Thoracic aorta (tissue), 2 donors: ENCODE measurements around the gene ZNF587B. TPM values are rescaled to one million over a fixed set of nuclear protein-coding genes. Genes with fewer than 3 reads are reported as not detected.
"Not testable (repeated sequence)": the region's sequence is repeated elsewhere in the genome, so short reads cannot be mapped to it uniquely, and the experiment has no call there.

ENCODE experiments used
- ATAC-seq: fragments of 150-250 bp; one replicate; pipeline ENCODE4 v1.8.0; 2017; ENCODE audit warnings: low read depth; ENCODE audit not compliant: insufficient number of reproducible peaks, low FRiP score
- DNase-seq: peaks from one replicate; pipeline ENCODE4 v3.0.0-alpha.2; 2020; ENCODE audit warnings: low spot score
- H3K27ac ChIP-seq, 2 donors: fragments of 200-600 bp; sonication (generic); 1 replicate in 1 of 2; 2 replicates in 1 of 2; pipeline ENCODE4 v1.5.1; 2016; ENCODE audit warnings: mild to moderate bottlenecking in 2 of 2, moderate library complexity in 2 of 2
- H3K27me3 ChIP-seq: fragments of 200-600 bp; sonication (generic); replicated peaks from 2 replicates; pipeline ENCODE4 v1.6.0; 2016; ENCODE audit warnings: mild to moderate bottlenecking; ENCODE audit not compliant: insufficient read depth
- H3K36me3 ChIP-seq: fragments of 200-600 bp; sonication (generic); one replicate; pipeline ENCODE4 v1.5.1; 2016
- H3K4me1 ChIP-seq, 2 donors: fragments of 200-600 bp; sonication (generic); 1 replicate in 1 of 2; 2 replicates in 1 of 2; pipeline versions ENCODE4 v1.5.1 to v1.6.0; 2016; ENCODE audit warnings: low read depth in 2 of 2, mild to moderate bottlenecking in 1 of 2; ENCODE audit not compliant: control insufficient read depth in 1 of 2
- H3K4me3 ChIP-seq: fragments of 200-600 bp; sonication (generic); 2 replicates; pipeline ENCODE4 v1.5.1; 2016; ENCODE audit warnings: mild to moderate bottlenecking
- H3K9me3 ChIP-seq: fragments of 200-600 bp; sonication (generic); 2 replicates; pipeline ENCODE4 v1.5.1; 2016
- CTCF ChIP-seq: fragments of 200-600 bp; sonication (generic); IDR thresholded peaks from one replicate; pipeline ENCODE4 v1.5.1; 2019; ENCODE audit warnings: antibody characterized with exemption
- total RNA-seq, 2 donors: library from RNA; depleted of rRNA; stranded (reverse); fragments of >200 nt; gene quantifications; one replicate each; pipeline versions ENCODE4 v1.1.0 to v1.2.3, GENCODE V29; 2016

The ZNF587B gene
- total RNA-seq, 2 donors from 2014 or later, result 11.9 to 35.8 TPM

GRCh38 chr19:57872450-57872849 is 42.4 kb downstream of the ZNF587B start:
- no peak overlapping the region for H3K4me3 ChIP-seq
- no peaks in the 10 kb centered on the region for H3K4me1 ChIP-seq
- H3K9me3 ChIP-seq, result peaks cover 80% of the 10 kb centered on the region
- H3K27ac ChIP-seq, result no peak overlapping the region
- H3K27me3 ChIP-seq, result no peaks in the 10 kb centered on the region
- no peak for DNase-seq
- no peak for TF ChIP-seq CTCF
- ATAC-seq, result no peak
- H3K36me3 ChIP-seq, result peaks cover 10% of the 10 kb centered on the region

GRCh38 chr19:57873883-57874799 is 44.0 kb downstream of the ZNF587B start:
- not testable (repeated sequence) for H3K4me3 ChIP-seq, H3K27ac ChIP-seq, ATAC-seq, H3K36me3 ChIP-seq, H3K4me1 ChIP-seq, H3K27me3 ChIP-seq, DNase-seq
- peaks cover 67% of the 10 kb centered on the region for H3K9me3 ChIP-seq

- Histone ChIP-seq H3K4me3 (no peak overlapping the region), H3K27me3 (no peaks in the 10 kb centered on the region), H3K4me1 (no peaks in the 10 kb centered on the region), H3K27ac (no peak overlapping the region), H3K9me3 (no peaks in the 10 kb centered on the region), H3K36me3 (no peaks in the 10 kb centered on the region)
- DNase-seq (no peak), ATAC-seq (no peak)
- TF ChIP-seq CTCF, result no peak
Observed at GRCh38 chr19:57886046-57886445, 55.9 kb downstream of the ZNF587B start.

- Histone ChIP-seq H3K4me3 (peak overlapping the region; percentile 76), H3K36me3 (no peaks in the 10 kb centered on the region), H3K4me1 (no peaks in the 10 kb centered on the region), H3K27me3 (no peaks in the 10 kb centered on the region), H3K9me3 (no peaks in the 10 kb centered on the region), H3K27ac (no peak overlapping the region)
- ATAC-seq, result no peak
- DNase-seq, result no peak
- no peak for TF ChIP-seq CTCF
Observed at GRCh38 chr19:57887195-57887941, 57.3 kb downstream of the ZNF587B start.

GRCh38 chr19:57888107-57888559 is 58.0 kb downstream of the ZNF587B start:
- TF ChIP-seq CTCF, result no peak
- Histone ChIP-seq H3K36me3 (no peaks in the 10 kb centered on the region), H3K27ac (no peak overlapping the region), H3K4me1 (no peaks in the 10 kb centered on the region), H3K9me3 (no peaks in the 10 kb centered on the region), H3K4me3 (peak overlapping the region; percentile 76), H3K27me3 (no peaks in the 10 kb centered on the region)
- ATAC-seq, result no peak
- no peak for DNase-seq
